Epidermal melanocyte (primary cell): ENCODE measurements around the gene DTNB.

Experiments used
- DNase-seq: peaks from one replicate; pipeline ENCODE4 v3.0.0; 2011; ENCODE audit warnings: low spot score; ENCODE audit not compliant: insufficient read length

DTNB gene

DNA sequence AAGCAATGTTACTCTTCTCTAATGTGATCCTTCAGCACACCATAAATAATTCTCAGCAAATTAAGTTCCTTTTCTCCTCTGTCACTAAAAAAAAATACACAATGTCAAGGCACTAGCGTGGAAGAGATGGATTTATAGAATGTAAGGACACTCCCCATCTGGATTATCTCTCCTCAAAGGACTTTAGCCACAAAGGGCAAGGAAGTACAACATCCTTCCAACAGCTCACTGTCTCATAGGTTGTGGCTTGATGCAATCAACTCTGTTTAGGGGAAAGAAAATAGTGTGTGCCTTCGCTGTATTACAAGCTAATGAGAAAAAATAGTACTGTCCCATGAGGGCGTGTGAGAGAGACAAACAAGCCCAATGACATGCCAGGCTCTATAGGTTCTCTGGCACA is 202.6 kb downstream of the DTNB start:
- no peak for DNase-seq

DNA sequence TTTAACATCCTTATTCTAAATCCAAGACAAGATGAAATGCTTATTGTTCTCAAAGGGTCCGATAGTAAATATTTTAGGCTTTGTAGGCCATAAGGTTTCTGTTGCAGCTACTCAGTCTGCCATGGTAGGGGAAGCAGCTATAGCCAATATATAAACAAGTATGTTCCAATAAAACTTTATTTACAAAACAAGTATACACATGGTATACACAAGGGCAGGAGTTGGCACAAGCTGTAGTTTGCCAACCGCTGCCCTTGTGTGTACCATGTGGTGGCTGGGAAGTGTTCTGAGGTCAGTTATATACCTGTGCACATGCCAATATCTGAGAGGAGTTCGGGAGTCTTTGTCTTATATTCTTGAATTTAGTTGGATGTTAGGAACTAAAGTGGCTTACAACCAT is 205.6 kb downstream of the DTNB start:
- DNase-seq: no peak

DNA sequence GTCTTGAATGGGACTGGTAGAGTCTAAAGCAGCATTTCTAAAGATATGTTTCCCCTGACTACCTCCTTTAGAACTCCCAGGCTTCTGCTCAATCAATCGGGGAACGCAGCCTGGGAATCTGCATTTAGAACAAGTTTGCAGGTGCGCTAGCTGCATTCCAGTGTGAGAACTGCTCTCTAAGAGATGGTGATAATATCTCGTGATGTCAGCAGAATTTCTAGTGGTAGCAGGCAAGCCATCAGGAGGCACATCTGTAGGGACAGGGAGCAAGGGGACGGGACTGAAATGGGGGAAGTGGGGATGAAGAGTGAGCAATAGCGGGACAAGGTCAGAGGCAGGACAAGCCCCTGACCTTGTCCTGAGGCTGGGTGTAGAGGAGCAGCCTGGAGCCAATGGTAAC is 211.4 kb downstream of the DTNB start:
- DNase-seq: no peak

DNA sequence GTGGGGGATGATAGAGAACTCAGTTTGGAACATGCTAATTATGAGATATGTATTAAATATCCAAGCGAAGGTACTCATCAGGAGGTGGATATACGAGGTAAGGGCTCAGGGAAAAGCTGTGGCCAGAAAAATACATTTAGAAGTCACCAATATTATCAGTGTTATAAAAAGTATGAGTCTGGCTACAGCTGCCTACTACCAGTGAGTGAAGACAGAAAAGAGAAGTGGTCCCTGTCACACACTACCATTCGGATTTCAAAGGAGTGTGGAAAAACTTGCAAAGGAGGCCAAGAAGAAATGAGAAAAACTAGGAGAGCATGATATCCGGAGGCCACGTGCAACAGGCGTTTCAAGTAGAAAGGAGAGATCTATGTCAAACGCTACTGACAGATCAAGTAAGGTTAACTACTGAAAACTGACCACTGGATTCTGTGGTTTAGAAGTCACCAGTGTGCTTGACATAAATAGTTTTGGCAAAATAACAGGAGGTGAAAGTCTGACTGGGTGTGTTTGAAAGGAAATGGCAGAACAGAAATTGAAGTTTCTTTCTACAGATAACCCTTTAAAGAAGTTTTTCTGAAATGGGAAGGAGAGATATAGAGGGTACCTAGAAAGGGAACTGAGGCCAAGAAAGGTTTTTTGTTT is 213.0 kb downstream of the DTNB start:
- no peak for DNase-seq

DNA sequence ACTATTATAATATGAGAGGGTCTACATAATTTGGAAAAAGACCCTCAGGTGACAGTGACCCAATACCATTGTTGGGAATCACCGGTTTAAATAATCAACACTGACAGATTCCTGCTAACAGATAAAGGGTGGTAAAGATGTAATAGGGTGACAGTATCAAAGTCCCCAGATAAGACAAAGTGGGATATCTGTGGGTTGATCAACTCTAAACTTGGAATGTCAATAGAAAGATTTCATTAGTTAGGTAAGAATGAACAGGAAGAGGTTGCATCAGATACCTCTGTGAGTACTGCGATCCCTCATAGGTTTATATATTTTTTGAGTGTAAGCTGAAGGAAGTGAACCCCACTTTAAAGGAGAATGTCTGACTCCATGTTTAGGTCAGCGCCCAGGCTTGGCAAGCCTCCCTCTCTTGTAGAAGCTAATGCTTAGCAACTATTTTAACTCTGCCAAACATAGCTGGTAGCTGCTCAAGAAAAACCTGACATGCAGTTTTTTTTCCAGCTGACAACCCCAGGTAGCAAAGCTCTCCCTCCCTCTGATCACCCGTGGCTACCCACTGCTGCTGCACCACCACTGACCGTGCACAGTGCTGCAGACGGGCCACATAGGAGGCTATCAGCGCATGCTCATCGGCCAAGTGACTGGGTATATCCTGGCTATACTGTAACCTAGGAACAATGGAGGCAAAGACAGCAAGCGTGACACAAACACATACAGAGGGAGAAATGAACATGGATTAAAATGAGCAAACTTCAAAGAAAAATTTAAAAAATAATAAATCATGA is 218.4 kb downstream of the DTNB start:
- no peak for DNase-seq

DNA sequence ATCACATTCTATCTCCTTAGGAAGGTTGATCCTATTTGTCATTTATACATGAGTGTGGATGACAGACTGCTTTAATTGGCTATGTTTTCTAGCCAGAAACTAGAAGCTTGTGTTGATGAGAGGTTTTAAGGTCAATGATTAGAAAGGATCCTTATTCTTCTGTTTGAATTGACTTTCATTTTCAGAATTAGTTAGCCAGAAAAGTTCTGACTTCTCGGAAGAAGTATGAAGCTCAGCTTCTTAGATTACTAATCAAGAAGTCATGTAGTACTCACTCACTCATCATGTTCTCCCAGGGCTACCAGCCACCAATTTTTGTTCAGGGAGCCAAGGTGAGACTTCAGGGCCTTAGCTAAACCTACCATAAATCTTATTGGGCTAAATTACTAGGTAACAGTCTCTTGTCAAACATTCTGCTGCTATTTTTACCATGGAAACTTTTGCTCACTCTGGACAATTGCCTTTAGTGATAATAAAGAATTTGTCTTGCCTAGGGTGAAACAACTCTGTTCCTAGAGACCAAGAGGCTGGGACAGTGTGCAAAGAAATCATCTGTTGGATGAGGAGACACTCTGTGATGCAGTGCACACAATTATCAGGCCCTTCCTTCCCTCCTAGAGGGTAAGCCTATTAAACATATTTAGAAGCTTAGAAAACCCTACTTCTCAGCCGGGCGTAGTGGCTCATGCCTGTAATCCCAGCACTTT is 220.0 kb downstream of the DTNB start:
- no peak for DNase-seq

DNA sequence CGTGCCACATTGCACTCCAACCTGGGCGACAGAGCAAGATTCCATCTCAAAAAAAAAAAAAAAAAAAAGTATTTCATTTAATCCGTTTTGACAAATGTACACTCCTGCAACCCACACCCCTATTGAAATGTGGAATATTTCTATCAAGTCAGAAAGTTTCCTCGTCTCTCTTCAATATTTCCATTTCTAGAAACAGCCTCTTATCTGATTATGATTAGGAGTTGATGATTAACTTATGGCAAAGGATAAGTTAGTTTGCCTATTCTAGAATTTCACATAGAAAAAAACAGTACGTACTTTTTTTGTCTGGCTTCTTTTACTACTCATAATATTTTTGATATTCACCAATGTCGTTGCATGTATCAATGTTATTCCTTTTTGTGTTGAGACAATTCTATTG is 224.6 kb downstream of the DTNB start:
- no peak for DNase-seq

DNA sequence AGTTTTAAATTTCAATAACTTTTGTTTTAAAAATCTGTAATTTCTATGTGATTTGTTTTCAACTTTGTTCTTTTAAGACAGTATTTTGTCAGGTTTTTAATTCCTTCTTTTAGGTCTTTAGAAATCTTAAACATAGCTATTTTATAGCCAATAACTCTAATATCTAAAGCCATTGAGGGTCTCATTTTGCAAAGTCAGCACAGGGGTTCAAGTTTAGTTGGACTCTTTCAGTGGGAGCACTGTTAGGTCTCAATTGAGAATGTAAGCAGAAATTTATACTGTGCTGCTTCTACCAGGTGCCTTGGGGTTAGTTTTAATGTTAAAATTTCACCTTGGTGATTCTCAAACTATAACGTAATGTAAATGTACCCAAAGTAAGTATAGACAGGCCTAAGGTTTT is 226.4 kb downstream of the DTNB start:
- DNase-seq: no peak

DNA sequence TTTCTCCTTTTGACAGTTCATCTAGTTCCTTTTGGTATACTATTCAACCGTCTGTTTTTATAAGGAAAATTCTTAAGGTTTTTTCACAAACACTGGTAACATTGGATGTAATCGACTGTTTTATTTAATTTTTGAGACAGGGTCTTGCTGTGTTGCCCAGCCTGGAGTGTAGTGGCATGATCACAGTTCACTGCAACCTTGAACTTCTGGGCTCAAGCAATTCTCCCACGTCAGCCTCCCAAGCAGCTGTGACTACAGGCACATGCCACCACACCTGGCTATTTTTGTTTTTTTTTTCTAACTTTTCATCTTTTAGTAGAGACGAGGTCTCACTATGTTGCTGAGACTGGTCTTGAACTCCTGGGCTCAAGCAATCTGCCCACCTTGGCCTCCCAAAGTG is 227.3 kb downstream of the DTNB start:
- DNase-seq: no peak

DNA sequence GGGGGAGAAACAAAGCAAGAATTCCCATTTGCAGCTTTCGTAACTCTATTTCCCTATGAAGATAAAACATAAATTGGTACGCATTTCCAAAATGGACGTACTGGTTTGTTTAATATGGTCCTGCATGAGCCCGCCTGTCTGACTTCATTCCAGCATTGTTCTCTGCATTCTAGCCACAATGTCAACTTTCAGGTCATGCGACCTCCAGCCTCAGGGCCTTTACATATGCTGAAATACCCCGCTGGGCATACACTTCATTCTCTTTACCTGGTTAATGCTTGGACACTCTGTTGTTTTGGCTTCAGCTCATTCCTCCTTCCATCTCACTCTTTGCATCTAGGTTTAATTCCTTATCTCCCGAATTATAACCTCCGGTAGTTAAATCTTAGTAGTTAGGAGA is 227.9 kb downstream of the DTNB start:
- no peak for DNase-seq

DNA sequence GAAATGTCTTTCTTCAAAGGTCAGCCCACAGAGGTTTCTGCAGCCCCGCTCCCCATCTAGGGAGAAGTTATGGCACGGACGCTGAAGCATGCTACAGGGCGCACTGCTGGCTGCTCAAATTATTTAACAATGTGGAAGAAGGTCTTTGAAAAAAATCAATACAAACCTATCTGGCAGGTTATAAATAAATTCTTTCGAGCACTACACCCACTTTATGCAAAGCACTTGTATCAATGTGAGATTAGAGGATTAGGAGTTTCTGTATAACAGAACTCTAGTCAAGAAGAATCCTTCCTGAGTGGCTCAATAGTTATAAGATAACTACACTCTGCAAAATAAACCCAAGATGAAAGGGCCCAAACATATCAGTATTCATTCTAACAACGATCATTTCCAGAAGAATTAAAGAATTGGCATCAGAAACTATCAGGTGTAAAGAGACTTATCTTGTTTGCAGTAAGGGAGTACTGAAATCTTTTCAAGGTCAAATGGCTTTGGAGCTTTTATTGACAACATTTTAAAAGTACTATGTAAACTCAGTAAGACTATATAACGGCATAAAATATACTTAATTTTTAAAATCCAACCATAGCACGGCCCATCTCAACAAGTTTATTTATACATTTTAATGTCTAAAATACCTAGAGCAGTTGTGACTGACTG is 228.6 kb downstream of the DTNB start:
- no peak for DNase-seq

DNA sequence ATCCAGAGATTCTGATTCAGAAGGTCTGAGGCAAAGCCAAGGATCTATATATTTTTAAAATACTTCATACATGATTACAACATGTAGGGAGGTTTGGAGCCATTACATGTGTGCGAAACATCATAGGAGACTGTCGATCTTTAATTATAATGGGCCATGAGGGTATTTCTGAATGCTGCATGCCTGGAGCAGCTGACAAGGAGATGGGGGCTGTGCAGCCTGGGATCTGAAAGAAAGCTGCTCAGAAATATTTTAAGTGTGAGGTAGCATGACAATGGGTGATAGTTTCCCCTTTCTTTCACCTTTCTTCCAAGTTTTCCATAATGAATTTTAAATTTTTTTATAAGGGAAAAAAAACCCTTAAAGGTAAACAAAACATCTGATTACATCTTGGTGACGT is 229.6 kb downstream of the DTNB start:
- DNase-seq: no peak

DNA sequence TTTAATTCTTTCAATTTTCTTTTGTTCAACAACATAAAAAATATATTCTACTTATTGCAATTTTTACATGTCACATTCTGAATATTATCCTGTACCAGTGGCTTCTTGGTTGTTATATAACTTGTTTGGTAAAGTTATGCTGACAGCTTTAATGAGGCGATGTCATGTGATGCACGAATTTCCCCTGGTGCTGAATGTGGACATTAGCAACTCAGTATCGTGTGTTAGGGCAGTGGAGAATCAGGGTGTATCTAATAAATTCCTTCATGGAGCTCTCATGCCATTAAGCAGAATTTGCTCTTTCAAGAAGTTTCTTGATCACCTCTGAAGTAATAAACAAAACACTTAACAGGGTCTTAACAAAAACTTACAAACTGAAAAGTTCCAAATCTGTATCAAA is 232.0 kb downstream of the DTNB start:
- no peak for DNase-seq

DNA sequence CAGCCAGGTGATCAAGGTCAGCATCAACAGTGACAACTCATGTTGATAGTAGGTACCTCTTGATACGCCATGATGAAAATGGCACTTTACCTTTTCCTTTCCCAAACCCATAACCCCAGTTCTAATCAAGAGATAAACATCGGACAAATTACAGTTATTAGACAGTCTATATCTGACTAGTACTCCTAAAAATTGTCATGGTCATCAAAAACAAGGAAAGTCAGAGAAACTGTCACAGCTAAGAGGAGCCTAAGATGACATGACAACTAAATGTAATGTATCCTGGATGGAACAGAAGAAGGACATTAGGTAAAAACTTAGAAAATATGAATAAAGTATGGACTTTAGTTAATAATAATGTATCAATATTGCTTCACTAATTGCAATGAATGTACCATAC is 234.6 kb downstream of the DTNB start:
- DNase-seq: no peak

DNA sequence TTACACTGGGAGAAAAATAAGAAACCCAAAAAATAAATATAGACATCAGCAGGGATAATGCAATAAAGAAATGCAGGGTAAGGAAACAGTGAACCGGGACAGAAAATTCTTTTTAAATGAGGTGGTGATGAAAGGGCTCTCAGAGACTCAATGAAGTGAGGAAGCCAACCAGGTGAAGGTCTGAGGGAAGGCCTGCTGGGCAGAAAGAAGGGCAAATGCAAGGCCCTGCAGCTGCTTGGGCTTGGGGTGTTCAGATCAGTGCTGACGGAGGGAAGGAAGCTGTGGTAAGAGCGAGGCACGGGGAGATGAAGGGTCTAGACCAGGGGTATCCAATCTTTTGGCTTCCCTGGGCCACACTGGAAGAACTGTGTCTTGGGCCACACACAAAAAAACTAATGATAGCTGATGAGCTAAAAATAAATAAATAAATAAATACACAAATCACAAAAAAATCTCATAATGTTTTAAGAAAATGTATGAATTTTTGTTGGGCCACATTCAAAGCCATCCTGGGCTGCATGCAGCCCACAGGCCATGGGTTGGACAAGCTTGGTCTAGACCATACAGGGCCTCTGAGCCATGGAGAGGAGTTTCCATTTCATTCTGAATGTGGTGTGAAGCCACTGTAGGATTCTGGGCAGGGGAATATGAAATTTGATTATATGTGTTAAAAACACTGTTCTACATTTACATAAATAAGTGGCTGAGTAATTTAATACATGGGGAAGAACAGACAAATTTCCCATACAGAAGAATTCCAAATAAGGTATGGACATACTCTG is 235.3 kb downstream of the DTNB start:
- DNase-seq: no peak

DNA sequence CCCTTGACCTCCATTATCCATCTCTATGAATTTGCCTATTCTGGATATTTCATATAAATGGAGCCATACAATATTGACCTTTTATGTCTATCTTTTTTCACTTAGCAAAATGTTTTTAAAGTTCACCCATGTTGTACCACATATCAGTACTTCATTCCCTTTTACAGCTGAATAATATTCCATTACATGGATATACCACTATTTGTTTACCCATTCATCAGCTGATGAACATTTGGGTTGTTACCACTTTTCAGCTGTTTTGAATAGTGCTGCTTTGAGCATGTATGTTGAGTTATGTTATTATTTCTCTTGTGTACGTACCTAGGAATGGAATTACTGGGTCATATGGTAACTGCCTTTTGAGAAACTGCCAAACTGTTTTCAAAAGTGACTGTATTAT is 238.0 kb downstream of the DTNB start:
- no peak for DNase-seq

DNA sequence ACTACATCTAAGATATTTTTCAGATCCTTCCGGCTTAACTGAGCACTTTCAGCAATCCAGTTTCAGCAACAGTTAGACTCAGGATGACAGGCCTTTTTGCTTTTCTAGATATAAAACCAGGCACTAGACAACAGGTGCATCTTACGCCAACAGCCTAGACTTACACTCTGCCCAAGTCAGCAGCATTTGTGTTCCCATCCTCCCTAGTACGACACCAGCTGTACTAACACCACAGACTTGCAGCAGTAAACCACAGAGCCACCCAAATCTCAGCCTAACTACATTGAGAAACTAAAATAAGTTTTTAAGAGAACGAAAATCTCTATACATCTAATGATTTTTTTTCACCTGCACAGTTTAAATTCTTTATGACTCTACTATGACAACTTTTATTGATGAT is 241.8 kb downstream of the DTNB start:
- no peak for DNase-seq

DNA sequence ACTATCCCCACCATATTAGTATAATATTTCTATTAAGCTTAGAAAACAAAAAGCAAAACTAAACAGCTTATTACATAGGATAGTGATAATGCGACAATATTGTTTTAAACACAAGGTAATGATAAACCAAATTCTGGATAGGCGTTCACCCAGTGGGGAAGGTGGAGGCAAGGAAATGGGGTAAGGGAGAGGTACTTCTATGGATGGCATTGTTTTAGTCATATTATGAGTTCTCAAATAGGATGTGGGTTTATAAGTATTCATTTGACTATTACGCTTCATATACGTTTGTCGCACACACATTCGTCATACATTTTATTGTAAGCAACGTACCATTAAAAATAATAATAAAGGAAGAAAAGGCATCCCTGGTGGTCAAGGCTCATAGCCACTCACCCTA is 242.8 kb downstream of the DTNB start:
- no peak for DNase-seq

DNA sequence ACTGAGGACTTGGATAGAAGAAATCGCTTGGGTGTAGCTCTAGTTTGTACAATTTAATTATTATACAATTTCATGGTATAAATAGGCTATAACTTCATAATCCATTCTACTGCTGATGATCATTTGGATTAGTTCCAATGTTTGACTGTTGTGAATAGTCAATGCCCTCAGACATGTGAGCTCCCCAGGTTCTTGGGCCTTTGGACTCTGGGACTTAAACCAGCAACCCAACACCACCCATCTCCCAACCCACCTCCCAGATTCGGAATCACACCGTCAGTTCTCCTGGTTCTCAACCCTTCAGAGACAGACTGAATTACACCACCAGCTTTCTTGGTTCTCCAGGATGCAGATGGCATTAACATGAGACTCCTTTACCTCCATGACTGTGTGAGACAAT is 247.1 kb downstream of the DTNB start:
- DNase-seq: no peak

DNA sequence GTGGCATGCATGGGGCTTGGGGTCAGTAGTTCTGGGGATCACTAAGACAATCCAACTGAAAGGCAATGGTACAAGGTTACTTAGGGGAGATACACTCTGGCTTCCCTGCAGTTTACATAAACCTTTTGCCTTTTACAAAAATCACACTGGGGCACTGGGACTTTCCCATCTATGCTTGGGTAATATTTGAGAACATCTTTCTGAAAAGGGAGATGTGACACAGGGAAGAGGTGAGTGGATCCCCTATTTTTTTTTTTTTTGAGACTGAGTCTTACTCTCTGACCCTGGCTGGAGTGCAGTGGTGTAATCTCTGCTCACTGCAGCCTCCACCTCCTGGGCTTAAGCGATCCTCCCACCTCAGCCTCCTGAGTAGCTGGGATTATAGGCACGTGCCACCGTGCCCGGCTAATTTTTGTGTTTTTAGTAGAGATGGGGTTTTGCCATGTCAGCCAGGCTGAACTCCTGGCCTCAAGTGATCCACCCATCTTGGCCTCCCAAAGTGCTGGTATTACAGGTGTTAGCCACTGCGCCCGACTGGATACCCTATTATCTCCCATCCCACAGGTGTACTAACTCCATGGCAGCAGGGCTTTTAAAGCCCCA is 248.8 kb downstream of the DTNB start:
- no peak for DNase-seq

DNA sequence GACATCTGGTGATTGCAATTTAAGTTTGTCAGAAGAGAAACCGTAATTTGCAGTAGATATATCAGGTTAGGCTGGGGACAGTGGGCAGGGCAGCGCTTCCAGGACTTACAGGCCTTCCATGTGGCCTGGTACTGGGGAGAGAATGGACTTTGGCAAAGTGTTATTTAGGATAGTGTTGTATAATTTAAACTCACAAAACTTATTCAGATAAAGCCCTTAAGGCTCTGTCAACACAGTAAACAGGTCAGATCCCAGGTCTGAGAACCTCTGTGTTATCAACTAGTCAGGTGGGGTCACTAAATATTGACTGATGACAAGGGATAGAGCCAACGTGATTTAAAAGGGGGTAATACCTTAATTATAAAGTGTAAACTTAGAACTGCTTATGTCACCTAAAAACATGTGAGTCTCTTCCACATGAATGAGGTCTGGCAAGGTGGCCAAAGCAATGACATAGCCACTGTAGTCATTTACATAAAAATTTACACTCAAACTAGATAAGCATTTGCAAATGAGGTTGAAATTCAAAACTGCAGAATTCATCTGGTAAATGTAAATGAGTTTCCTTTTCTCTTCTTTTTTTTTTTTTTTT is 251.5 kb downstream of the DTNB start:
- no peak for DNase-seq
